Measurements from ENCODE around the gene ANP32E. TPM values are rescaled to one million over a fixed set of nuclear protein-coding genes. Genes with fewer than 3 reads are reported as not detected.
A peak's percentile ranks its signal among the peaks of the same experiment; 100 is the strongest.

Gene ANP32E
- total and polyA plus RNA-seq, 2 of the 8 experiments (the other 6 are each of a cell fraction or from before 2014, with no cell fraction given) = 20.7 to 123 TPM

DNA sequence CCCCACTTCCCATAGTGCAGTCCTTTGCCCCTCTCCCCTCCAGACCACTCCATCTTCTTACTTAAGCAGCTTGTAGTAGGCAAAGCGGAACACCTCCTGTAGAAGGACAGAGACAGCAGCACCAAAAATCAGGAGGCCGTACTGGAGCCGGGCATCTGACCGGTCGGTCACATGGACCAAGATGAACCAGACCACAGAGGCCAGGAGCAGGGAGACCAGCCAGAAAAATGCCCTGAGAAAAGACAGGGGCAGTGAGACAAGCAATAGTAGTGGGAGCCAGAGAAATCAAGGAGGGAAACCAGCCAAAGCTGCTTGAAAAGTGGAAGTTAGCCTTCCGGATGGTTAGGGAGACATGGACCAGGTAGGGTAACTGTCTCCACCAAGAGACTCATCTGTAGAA, 32.0 kb upstream of the ANP32E start:
- POLR2A ChIA-PET (ENCODE audit: partially characterized antibody) = interaction anchor here (0.8 to 6.5 kb wide), 6 partner anchors 9 to 96 kb away, joined by 3 to 114 read pairs (median 7); partner anchors contain the start of genes CA14, CIART and RPRD2
- DNase-seq (ENCODE audit: low read depth in 1 of 2, low spot score in 2 of 2) = no peak

More for the DNA sequence above, 32.0 kb upstream of the ANP32E start:
- H3K27ac ChIP-seq (ENCODE audit: low read depth, low read length) = no peak overlapping the region
- peaks cover 8 to 20% of the 10 kb centered on the region in 2 experiments; a peak in 3 of 4 replicates for H3K79me2 ChIP-seq (ENCODE audit: control insufficient read depth in 1 of 2, insufficient read depth in 2 of 2, low read length in 2 of 2)
- H3K18ac ChIP-seq (ENCODE audit: extremely low read depth, low read length) = no peak overlapping the region; the same call in 1 of the 2 replicates
- 0 out of 2 replicates have a peak overlapping the region, but pooled peaks have one; percentile 17 for H2BK12ac ChIP-seq (ENCODE audit: low read depth, low read length)
- TF ChIP-seq SIX5 (IDR thresholded peaks at IDR 0.05; ENCODE audit: low read depth, low read length) (no peak), NANOG (IDR thresholded peaks at IDR 0.05; ENCODE audit: insufficient read depth, low read depth, low read length, poor library complexity, severe bottlenecking) (no peak), KDM1A (IDR thresholded peaks at IDR 0.05; ENCODE audit: borderline replicate concordance, low read length) (no peak), RAD21 (IDR thresholded peaks at IDR 0.05 in 1 of 2, conservative IDR thresholded peaks at IDR 0.05 in 1 of 2; ENCODE audit: low read depth in 2 of 2, low read length in 2 of 2) (no peak), RBBP5 (IDR thresholded peaks at IDR 0.05; ENCODE audit: borderline replicate concordance, low read depth, low read length) (no peak), YY1 (IDR thresholded peaks at IDR 0.05; ENCODE audit: low read depth, low read length) (no peak), HDAC6 (IDR thresholded peaks at IDR 0.05; ENCODE audit: low read depth, low read length) (no peak), HDAC2 (IDR thresholded peaks at IDR 0.05; ENCODE audit: borderline replicate concordance in 1 of 2, low read depth in 2 of 2, low read length in 2 of 2) (no peak)
- H3K56ac ChIP-seq (replicated peaks; ENCODE audit: insufficient read length, low read depth, low read length) = no peak overlapping the region
- FAIRE-seq = no peak
- peaks cover 11% of the 10 kb centered on the region; the same call in 1 of the 2 replicates for H3K79me1 ChIP-seq (ENCODE audit: low read depth, low read length)
- H3K4ac ChIP-seq (replicated peaks; ENCODE audit: insufficient read length, low read depth, low read length) = no peak overlapping the region
- CTCF ChIA-PET (ENCODE audit: partially characterized antibody) = interaction anchor here (16.5 kb wide), 1 partner anchor 12 kb away, joined by 326 read pairs; the partner anchor contains the start of gene CA14
- H2AFZ ChIP-seq (ENCODE audit: low read length) = no peak overlapping the region
- no peak overlapping the region for H3K23ac ChIP-seq (ENCODE audit: insufficient read length)
- H4K8ac ChIP-seq (ENCODE audit: extremely low read depth, insufficient read depth, low read length) = no peak overlapping the region
- H3K4me1 ChIP-seq (replicated peaks in 1 of 4; ENCODE audit: control insufficient read depth in 3 of 4, insufficient read depth in 4 of 4, low read length in 3 of 4) = peaks cover 4 to 11% (median 5%) of the 10 kb centered on the region in 4 experiments; a peak in 6 of 7 replicates
- 0 out of 2 replicates have a peak overlapping the region, but pooled peaks have one; percentile 72 for H2AK5ac ChIP-seq (ENCODE audit: low read depth, low read length)
- H2BK20ac ChIP-seq (ENCODE audit: low read length) = no peak overlapping the region
- peaks cover 10% of the 10 kb centered on the region for H3K23me2 ChIP-seq (ENCODE audit: low read depth, low read length)
- no peaks in the 10 kb centered on the region for H3K9me3 ChIP-seq (ENCODE audit: insufficient read depth in 2 of 2, low read depth in 1 of 2, low read length in 1 of 2)
- H3K9ac ChIP-seq (replicated peaks in 1 of 4; ENCODE audit: extremely low read depth in 1 of 4, low read depth in 3 of 4, low read length in 3 of 4) = peak overlapping the region; percentile 56 to 89 (median 84)
- WGBS, 2 experiments (ENCODE audit: extremely low coverage in 1 of 2, insufficient coverage in 1 of 2, insufficient read length in 1 of 2, insufficient replicate concordance in 2 of 2, low coverage in 1 of 2, low lambda C conversion rate in 2 of 2, missing lambda C conversion rate in 1 of 2) = 62% methylated on average over 6 of the region's 6 CpGs; no CpG with 5 or more reads in 1 of the 2 experiments
- H2BK5ac ChIP-seq (ENCODE audit: low read depth, low read length) = peak overlapping the region; percentile 80; the same call in 1 of the 2 replicates
- peak overlapping the region; percentile 95 to 100 for H3K4me2 ChIP-seq (ENCODE audit: insufficient read depth in 1 of 2, low read depth in 2 of 2, low read length in 2 of 2)
- H3K4me3 ChIP-seq (ENCODE audit: extremely low read depth in 1 of 4, insufficient read depth in 2 of 4, low read depth in 3 of 4, low read length in 4 of 4) = peak overlapping the region; percentile 81 to 99 (median 96)
- peaks cover 3 to 4% of the 10 kb centered on the region in 2 experiments for H4K20me1 ChIP-seq (replicated peaks in 1 of 2; ENCODE audit: control insufficient read depth in 1 of 2, insufficient read depth in 2 of 2, low read length in 2 of 2)
- H4K5ac ChIP-seq (ENCODE audit: insufficient read length, low read depth, low read length) = no peak overlapping the region
- peaks cover 20 to 41% (median 35%) of the 10 kb centered on the region in 4 experiments for H3K36me3 ChIP-seq (ENCODE audit: control insufficient read depth in 2 of 4, insufficient read depth in 4 of 4, low read length in 3 of 4)
- no peak overlapping the region for H2BK120ac ChIP-seq (replicated peaks; ENCODE audit: low read depth, low read length)
- H3K27me3 ChIP-seq (replicated peaks in 1 of 4; ENCODE audit: control insufficient read depth in 3 of 4, extremely low read depth in 1 of 4, insufficient read depth in 3 of 4, low read length in 3 of 4) = no peaks in the 10 kb centered on the region
- H4K91ac ChIP-seq (replicated peaks; ENCODE audit: insufficient read length, low read length) = no peak overlapping the region
- no peak overlapping the region for H2BK15ac ChIP-seq (ENCODE audit: low read length)
- H3K14ac ChIP-seq (ENCODE audit: insufficient read length) = no peak overlapping the region

Measured in H1 (cell line).